ENCODE data around the gene SLC16A5. TPM values are rescaled to one million over a fixed set of nuclear protein-coding genes. Genes with fewer than 3 reads are reported as not detected.

Gene SLC16A5
- total RNA-seq, 3 donors from 2014 or later (not counting 1 experiment from before 2014, with no cell fraction given): 6.3 to 11.2 (median 10.0) TPM

DNA sequence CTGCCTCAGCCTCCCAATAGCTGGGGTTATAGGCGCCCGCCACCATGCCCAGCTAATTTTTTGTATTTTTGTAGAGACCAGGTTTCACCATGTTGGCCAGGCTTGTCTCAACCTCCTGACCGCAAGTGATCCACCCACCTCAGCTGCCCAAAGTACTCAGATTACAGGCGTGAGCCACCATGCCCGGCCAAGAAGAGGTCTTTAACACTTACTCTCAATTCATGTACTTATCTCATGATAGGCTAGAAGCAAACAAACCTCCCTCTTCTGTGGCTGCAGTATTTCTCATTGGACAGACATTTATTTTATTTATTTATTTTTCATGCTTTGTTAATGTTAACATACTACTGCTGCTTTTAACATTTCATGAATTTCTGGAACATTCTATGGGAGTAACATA lies 50.8 kb downstream of the SLC16A5 start:
- Mint-ChIP-seq H3K27me3 (ENCODE audit: low read depth in 2 of 2) (no peaks in the 10 kb centered on the region), H3K4me3 (no peak overlapping the region), H3K9me3 (no peaks in the 10 kb centered on the region), H3K36me3 (no peaks in the 10 kb centered on the region), H3K27ac (no peak overlapping the region), H3K4me1 (peaks cover 12 to 17% of the 10 kb centered on the region in 2 donors)
- H3K4me1 ChIP-seq (ENCODE audit: control insufficient read depth, insufficient read depth, low read length): peaks cover 17% of the 10 kb centered on the region
- intact Hi-C loops (cut with micrococcal nuclease): no loop called here
- 94% methylated on average over 5 of the region's 5 CpGs for WGBS (ENCODE audit: insufficient coverage)
- H3K27me3 ChIP-seq (ENCODE audit: control insufficient read depth, insufficient read depth, low read length): no peaks in the 10 kb centered on the region
- H3K27ac ChIP-seq (ENCODE audit: low read length): no peak overlapping the region
- no peak for DNase-seq
- TF ChIP-seq, protein P1, sequence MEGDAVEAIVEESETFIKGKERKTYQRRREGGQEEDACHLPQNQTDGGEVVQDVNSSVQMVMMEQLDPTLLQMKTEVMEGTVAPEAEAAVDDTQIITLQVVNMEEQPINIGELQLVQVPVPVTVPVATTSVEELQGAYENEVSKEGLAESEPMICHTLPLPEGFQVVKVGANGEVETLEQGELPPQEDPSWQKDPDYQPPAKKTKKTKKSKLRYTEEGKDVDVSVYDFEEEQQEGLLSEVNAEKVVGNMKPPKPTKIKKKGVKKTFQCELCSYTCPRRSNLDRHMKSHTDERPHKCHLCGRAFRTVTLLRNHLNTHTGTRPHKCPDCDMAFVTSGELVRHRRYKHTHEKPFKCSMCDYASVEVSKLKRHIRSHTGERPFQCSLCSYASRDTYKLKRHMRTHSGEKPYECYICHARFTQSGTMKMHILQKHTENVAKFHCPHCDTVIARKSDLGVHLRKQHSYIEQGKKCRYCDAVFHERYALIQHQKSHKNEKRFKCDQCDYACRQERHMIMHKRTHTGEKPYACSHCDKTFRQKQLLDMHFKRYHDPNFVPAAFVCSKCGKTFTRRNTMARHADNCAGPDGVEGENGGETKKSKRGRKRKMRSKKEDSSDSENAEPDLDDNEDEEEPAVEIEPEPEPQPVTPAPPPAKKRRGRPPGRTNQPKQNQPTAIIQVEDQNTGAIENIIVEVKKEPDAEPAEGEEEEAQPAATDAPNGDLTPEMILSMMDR (IDR thresholded peaks at IDR 0.05): no peak
- H3K9me3 ChIP-seq (ENCODE audit: control insufficient read depth, insufficient read depth, low read length): no peaks in the 10 kb centered on the region
- ATAC-seq: no peak
- peaks cover 7% of the 10 kb centered on the region for H3K36me3 ChIP-seq (ENCODE audit: control insufficient read depth, insufficient read depth, low read length)
- H3K4me3 ChIP-seq (ENCODE audit: low read length): no peak overlapping the region

DNA sequence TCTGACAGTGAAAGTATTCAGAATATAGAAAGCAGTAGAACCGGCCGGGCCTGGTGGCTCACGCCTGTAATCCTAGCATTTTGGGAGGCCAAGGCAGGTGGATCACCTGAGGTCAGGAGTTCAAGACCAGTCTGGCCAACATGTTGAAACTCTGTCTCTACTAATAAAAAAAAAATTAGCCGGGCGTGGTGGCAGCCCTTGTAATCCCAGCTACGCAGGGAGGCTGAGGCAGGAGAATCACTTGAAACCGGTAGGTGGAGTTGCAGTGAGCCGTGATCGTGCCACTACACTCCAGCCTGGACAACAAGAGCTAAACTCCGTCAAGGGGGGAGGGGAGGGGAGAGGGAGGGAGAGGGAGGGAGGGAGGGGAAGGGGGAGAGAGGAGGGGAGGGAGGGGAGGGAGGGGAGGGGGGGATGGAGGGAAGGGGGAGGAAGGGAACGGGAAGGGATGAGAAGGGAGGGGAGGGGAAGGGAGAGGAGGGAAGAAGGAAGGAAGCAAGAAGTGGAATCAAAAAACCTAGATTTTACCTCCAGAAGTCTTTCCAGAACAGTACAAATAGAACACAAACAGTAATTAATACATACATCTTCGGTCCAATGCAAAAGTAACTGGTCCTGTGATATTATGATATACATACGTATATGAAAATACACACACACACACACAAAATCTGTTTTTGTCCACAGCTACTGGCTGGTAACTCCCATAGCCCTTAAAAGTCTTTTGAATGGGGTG lies 54.6 kb downstream of the SLC16A5 start:
- 97% methylated on average over 11 of the region's 13 CpGs for whole genome bisulfite sequencing (ENCODE audit: insufficient coverage)
- peaks cover 12 to 17% of the 10 kb centered on the region in 2 donors for H3K4me1 Mint-ChIP-seq
- TF ChIP-seq, protein P1 (IDR thresholded peaks at IDR 0.05): no peak
- H3K4me1 ChIP-seq (ENCODE audit: control insufficient read depth, insufficient read depth, low read length): peaks cover 17% of the 10 kb centered on the region
- ATAC-seq: no peak
- H3K27me3 Mint-ChIP-seq (ENCODE audit: low read depth in 2 of 2): no peaks in the 10 kb centered on the region
- no peak for DNase-seq
- no peak overlapping the region for H3K27ac ChIP-seq (ENCODE audit: low read length)
- H3K27me3 ChIP-seq (ENCODE audit: control insufficient read depth, insufficient read depth, low read length): no peaks in the 10 kb centered on the region
- no peak overlapping the region for H3K4me3 ChIP-seq (ENCODE audit: low read length)
- H3K4me3 Mint-ChIP-seq: no peak overlapping the region
- no peaks in the 10 kb centered on the region for H3K9me3 Mint-ChIP-seq
- peaks cover 10% of the 10 kb centered on the region for H3K36me3 Mint-ChIP-seq
- H3K9me3 ChIP-seq (ENCODE audit: control insufficient read depth, insufficient read depth, low read length): no peaks in the 10 kb centered on the region
- intact Hi-C loops (cut with micrococcal nuclease): no loop called here
- H3K27ac Mint-ChIP-seq: peak overlapping the region in 1 of 2 donors; percentile 78
- H3K36me3 ChIP-seq (ENCODE audit: control insufficient read depth, insufficient read depth, low read length): peaks cover 37% of the 10 kb centered on the region

DNA sequence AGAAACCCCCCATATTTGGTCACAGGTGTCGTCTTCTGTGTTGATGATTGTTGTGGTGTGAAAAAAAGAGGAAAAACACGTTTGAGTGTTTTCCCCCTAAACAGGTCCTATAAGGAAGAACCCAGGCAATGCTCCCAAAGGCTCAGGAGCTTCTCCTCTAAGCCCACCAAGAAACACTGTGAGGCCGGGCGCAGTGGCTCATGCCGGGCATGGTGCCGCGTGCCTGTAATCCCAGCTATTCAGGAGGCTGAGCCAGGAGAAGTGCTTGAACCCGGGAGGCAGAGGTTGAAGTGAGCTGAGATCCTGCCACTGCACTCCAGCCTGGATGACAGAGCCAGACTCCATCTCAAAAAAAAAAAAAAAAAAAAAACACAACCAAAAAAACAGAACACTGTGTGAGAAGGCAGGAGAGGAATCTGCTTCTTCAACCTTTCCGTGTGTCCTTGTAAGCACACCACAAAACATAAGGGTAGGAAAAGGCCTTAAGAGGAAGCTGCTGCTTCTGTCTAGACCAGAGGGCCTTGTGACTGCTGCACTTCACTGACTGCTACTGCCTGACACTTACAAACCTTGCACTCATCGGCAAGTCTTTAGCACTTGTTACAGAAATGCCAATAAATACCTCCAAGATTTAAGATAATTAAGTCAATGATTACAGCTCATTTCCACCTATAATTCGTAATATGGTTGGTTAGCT lies 57.2 kb downstream of the SLC16A5 start:
- peaks cover 37% of the 10 kb centered on the region for H3K36me3 ChIP-seq (ENCODE audit: control insufficient read depth, insufficient read depth, low read length)
- H3K4me1 ChIP-seq (ENCODE audit: control insufficient read depth, insufficient read depth, low read length): peaks cover 17% of the 10 kb centered on the region
- whole genome bisulfite sequencing (ENCODE audit: insufficient coverage): 92% methylated on average over 10 of the region's 11 CpGs
- ATAC-seq (no peak), DNase-seq (no peak)
- H3K4me3 ChIP-seq (ENCODE audit: low read length): no peak overlapping the region
- TF ChIP-seq, protein P1 (IDR thresholded peaks at IDR 0.05): no peak
- peak overlapping the region in 1 of 2 donors; percentile 21 for H3K27ac Mint-ChIP-seq
- H3K27me3 ChIP-seq (ENCODE audit: control insufficient read depth, insufficient read depth, low read length): no peaks in the 10 kb centered on the region
- no peaks in the 10 kb centered on the region for H3K9me3 Mint-ChIP-seq
- H3K36me3 Mint-ChIP-seq: peaks cover 21% of the 10 kb centered on the region
- H3K27ac ChIP-seq (ENCODE audit: low read length): no peak overlapping the region
- peaks cover 19 to 25% of the 10 kb centered on the region in 2 donors for H3K4me1 Mint-ChIP-seq
- H3K27me3 Mint-ChIP-seq (ENCODE audit: low read depth in 2 of 2): no peaks in the 10 kb centered on the region
- H3K9me3 ChIP-seq (ENCODE audit: control insufficient read depth, insufficient read depth, low read length): no peaks in the 10 kb centered on the region
- intact Hi-C loops (cut with micrococcal nuclease): no loop called here
- no peak overlapping the region for H3K4me3 Mint-ChIP-seq

Data from natural killer cell (primary cell).